Left lobe of liver (tissue), 2 donors: ENCODE results near the gene ADAMTS10. TPM values are rescaled to one million over a fixed set of nuclear protein-coding genes. Genes with fewer than 3 reads are reported as not detected.
"Not testable (repeated sequence)": the region's sequence is repeated elsewhere in the genome, so short reads cannot be mapped to it uniquely, and the experiment has no call there.

Source experiments
- ATAC-seq: fragments of 200-7000 bp; cut with Tn5 transposase; one replicate; pipeline ENCODE4 v1.9.1; 2020; ENCODE audit warnings: mild to moderate bottlenecking, moderate library complexity
- DNase-seq: peaks from one replicate; pipeline ENCODE4 v3.0.0-alpha.2; 2020; ENCODE audit warnings: low spot score
- total RNA-seq: library from RNA; stranded (reverse); gene quantifications from one replicate; pipeline ENCODE4 v1.2.1, GENCODE V29; 2021
- donor health status: DM: no; HTN: no; CAD: no; lungs with moderate emphysema.
- donor health status: DM: no; HTN: yes; CAD: no.

ADAMTS10 gene
- total RNA-seq, 1 donor from 2014 or later: 12.0 TPM

- no peak for ATAC-seq
- no peak for DNase-seq
Observed at GRCh38 chr19:8629184-8629583, 18.7 kb upstream of the ADAMTS10 start.

- ATAC-seq (no peak), DNase-seq (no peak)
Observed at GRCh38 chr19:8626842-8627241, 16.3 kb upstream of the ADAMTS10 start.

GRCh38 chr19:8622886-8623285 is 12.4 kb upstream of the ADAMTS10 start:
- peak; percentile 43 for ATAC-seq
- DNase-seq: not testable (repeated sequence)

- ATAC-seq (no peak), DNase-seq (no peak)
Observed at GRCh38 chr19:8618751-8619150, 8.2 kb upstream of the ADAMTS10 start.

- DNase-seq (no peak), ATAC-seq (no peak)
Observed at GRCh38 chr19:8617984-8618383, 7.5 kb upstream of the ADAMTS10 start.

- DNase-seq, ATAC-seq: not testable (repeated sequence)
Observed at GRCh38 chr19:8617325-8617724, 6.8 kb upstream of the ADAMTS10 start.

GRCh38 chr19:8616861-8617260 is 6.3 kb upstream of the ADAMTS10 start:
- ATAC-seq: no peak
- DNase-seq: no peak

- DNase-seq (peak; percentile 68), ATAC-seq (peak; percentile 95)
Observed at GRCh38 chr19:8615813-8616596, 5.5 kb upstream of the ADAMTS10 start.

- no peak for ATAC-seq
- no peak for DNase-seq
Observed at GRCh38 chr19:8615024-8615423, 4.5 kb upstream of the ADAMTS10 start.

- DNase-seq: no peak
- ATAC-seq: no peak
Observed at GRCh38 chr19:8614455-8614854, 3.9 kb upstream of the ADAMTS10 start.

GRCh38 chr19:8612807-8613171 is 2.3 kb upstream of the ADAMTS10 start:
- no peak for ATAC-seq
- no peak for DNase-seq

GRCh38 chr19:8611877-8612806 is 1.6 kb upstream of the ADAMTS10 start:
- no peak for ATAC-seq
- no peak for DNase-seq

- DNase-seq (no peak), ATAC-seq (no peak)
Observed at GRCh38 chr19:8611391-8611876, 919 bp upstream of the ADAMTS10 start.

GRCh38 chr19:8610936-8611300 is 403 bp upstream of the ADAMTS10 start:
- no peak for ATAC-seq
- DNase-seq: no peak

GRCh38 chr19:8609279-8610040 is 1.1 kb downstream of the ADAMTS10 start:
- peak; percentile 73 for ATAC-seq
- peak; percentile 70 for DNase-seq

GRCh38 chr19:8608941-8609278 is 1.6 kb downstream of the ADAMTS10 start:
- DNase-seq (no peak), ATAC-seq (no peak)

GRCh38 chr19:8607386-8607785 is 3.1 kb downstream of the ADAMTS10 start:
- ATAC-seq: peak; percentile 57
- DNase-seq: peak; percentile 56

GRCh38 chr19:8605514-8605913 is 5.0 kb downstream of the ADAMTS10 start:
- ATAC-seq: no peak
- DNase-seq: no peak

- DNase-seq: peak; percentile 76
- peak; percentile 91 for ATAC-seq
Observed at GRCh38 chr19:8601796-8602195, 8.7 kb downstream of the ADAMTS10 start.

GRCh38 chr19:8600816-8601215 is 9.7 kb downstream of the ADAMTS10 start:
- ATAC-seq (no peak), DNase-seq (no peak)

GRCh38 chr19:8600064-8600463 is 10.5 kb downstream of the ADAMTS10 start:
- ATAC-seq (no peak), DNase-seq (no peak)
